Posterior cingulate gyrus (tissue), 11 donors: ENCODE measurements around the gene FAM200C.
"Not testable (repeated sequence)": the region's sequence is repeated elsewhere in the genome, so short reads cannot be mapped to it uniquely, and the experiment has no call there.

Source experiments
- DNase-seq, 10 donors: peaks; one replicate each; pipeline versions ENCODE4 v3.0.0 to v3.0.0-alpha.2; 2020 to 2021; ENCODE audit warnings: mixed read lengths in 3 of 10
- intact Hi-C: fragments of 100-400 bp; cut with DNase I; formaldehyde crosslinking; loops from one replicate; pipeline ENCODE4 v1.15.1; 2023

The FAM200C gene

DNA sequence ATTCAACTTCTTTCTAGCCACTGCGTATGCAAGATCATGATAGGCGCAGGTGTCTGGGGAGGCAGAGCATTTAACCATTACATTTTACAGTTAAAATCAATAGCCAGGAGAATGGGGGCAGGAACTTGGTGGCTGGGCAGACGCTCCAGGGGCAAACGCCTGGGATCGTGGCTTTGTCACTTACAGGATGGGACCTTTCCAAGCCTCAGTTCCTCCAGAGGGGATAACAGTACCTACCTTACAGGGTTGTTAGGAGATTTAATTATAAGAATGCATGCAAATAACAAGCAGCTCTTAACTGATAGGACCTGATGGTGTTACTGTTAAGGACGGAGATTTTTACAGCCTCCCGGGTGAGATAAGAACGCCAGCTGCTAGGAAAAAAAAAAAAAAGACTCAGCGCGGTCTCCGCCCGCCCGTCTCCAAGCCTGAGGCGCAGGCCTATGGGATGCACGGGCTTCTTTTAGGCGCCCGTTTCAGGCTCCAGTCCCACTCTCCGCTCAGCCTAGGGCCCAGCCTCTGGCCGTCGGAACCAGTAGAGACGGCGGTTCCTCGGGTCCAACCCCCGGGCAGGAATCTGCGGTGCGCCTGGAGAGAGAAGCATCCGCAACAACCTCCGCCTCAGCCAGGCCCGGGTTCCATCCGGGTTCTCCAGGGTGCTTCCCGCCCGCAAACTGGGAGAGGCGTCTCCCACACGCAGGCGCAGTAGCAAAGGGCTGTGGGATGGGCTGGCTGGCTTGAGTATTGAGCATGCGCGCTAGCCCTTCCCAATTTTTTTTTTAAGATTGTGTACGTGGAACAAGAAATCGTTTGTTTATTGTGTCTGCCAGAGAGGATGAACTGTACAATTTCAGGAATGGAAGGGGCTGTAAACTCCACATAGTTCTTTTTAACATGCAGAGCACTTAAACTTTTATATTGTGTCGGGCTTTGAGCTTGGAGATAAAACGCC lies at the start of gene FAM200C:
Gene FAM200C, minus strand, starts transcription at position 653 of the 952 bp plus-strand sequence. CDS start 4,564 bp downstream, outside the sequence.
- intact Hi-C loops: loop anchor here (2.0 kb wide), 1 partner anchor 19 kb away; the partner anchor contains the start of gene SLU7
- DNase-seq: peak; percentile 88 to 99 (median 91)

- intact Hi-C loops: no loop called here
- DNase-seq: no peak
Observed at GRCh38 chr5:160449458-160449857, 49.6 kb upstream of the FAM200C start.

- intact Hi-C loops: no loop called here
- DNase-seq: no peak
Observed at GRCh38 chr5:160448886-160449285, 49.0 kb upstream of the FAM200C start.

DNA sequence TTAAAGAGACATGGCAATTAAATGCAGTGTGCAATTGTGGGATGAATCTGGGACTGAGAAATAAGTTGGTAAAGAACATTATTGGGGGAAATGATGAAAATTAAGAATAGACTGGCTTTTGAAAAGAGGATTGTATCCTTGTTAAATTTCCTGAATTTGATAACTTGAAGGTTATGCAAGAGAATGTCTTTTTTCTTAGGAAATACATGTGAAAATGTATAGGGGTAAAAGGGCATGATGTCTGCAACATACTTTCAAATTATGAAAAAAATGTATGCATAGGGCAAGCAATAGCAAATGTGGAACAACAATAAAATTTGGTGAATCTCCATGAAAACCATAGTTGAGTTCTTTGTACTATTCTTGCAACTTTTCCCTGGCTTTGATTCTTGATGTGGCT lies 45.9 kb upstream of the FAM200C start:
- DNase-seq: no peak
- intact Hi-C loops: no loop called here

DNA sequence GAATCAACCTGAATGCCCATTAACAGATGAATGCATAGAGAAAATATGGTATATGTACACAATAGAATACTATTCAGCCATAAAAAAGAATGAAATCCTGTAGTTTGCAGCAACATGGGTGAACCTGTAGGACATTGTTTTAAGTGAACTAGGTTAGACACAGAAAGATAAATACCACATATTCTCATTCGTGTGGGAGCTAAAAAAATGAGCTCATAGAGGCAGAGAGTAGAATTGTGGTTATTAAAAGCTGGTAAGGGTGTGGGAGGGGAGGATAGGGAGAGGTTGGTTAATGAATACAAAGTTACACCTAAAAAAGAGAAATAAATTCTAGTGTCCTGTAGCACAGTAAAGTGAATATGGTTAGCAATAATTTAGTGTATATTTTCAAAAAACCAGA lies 45.3 kb upstream of the FAM200C start:
- DNase-seq: no peak
- intact Hi-C loops: no loop called here

DNA sequence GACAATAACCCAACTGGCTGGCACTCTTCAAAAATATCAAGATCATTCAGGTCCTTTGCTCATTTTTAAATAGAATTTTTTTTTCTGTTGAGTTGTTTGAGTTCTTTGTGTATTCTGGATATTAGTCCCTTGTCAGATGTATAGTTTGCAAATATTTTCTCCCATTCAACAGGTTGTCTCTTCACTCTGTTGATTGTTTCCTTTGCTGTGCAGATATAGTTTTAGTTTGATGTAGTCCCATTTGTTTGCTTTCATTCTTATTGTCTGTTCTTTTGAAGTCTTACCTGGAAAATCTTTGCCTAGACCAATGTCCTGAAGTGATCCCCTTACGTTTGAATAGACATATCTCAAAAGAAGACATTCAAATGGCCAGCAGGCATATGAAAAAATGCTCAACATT lies 44.6 kb upstream of the FAM200C start:
- DNase-seq: no peak
- intact Hi-C loops: no loop called here

GRCh38 chr5:160442824-160443431 lies 43.1 kb upstream of the FAM200C start:
- intact Hi-C loops: no loop called here

GRCh38 chr5:160441311-160441781 lies 41.5 kb upstream of the FAM200C start:
- DNase-seq: no peak
- intact Hi-C loops: no loop called here

More at GRCh38 chr5:160442824-160443431, 43.1 kb upstream of the FAM200C start:
- DNase-seq: no peak

GRCh38 chr5:160439205-160439600 lies 39.3 kb upstream of the FAM200C start:
- intact Hi-C loops: loop anchor here (2.0 kb wide), 1 partner anchor 70 kb away; no protein-coding TSS in a partner anchor
- DNase-seq: peak; percentile 79 to 98 (median 90)

GRCh38 chr5:160438316-160439204 lies 38.7 kb upstream of the FAM200C start:
- intact Hi-C loops: loop anchor here (2.0 kb wide), 1 partner anchor 70 kb away; no protein-coding TSS in a partner anchor
- DNase-seq: peak in 9 of 10 donors; percentile 23 to 91 (median 58)

DNA sequence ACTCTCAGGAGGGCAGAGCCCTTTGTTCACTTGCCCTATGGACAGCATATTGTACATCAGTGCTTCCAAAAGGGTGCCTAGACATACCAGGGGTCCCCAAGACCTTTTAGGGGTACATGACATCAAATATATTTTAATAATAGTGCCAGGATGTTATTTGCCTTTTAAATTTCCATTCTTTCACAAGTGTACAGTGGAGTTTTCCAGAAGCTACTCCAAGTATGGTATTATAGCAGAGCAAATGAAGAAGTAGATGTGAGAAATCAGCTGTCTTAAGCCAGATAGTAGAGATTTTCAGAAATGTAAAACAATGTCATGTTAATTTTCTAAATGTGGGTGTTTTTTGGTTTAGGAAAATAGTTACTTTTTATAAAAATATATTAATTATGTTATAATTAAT lies 37.4 kb upstream of the FAM200C start:
- intact Hi-C loops: no loop called here
- no peak for DNase-seq

DNA sequence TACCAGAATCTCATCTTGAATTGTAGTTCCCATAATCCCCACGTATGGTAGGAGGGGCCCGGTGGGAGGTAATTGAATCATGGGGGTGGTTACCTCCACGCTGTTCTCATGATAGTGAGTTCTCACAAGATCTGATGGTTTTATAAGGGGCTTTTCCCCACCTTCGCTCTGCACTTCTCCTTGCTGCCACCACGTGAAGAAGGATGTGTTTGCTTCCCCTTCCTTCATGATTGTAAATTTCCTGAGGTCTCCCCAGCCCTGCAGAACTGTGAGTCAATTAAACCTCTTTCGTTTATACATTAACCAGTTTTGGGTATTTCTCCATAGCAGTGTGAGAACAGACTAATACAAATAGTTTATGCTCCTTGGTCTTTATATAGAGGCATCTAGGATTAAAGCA lies 36.8 kb upstream of the FAM200C start:
- intact Hi-C loops, DNase-seq: not testable (repeated sequence)

GRCh38 chr5:160436017-160436416 lies 36.2 kb upstream of the FAM200C start:
- intact Hi-C loops: no loop called here
- no peak for DNase-seq

- intact Hi-C loops: no loop called here
- DNase-seq: no peak
Observed at GRCh38 chr5:160435532-160435931, 35.7 kb upstream of the FAM200C start.

DNA sequence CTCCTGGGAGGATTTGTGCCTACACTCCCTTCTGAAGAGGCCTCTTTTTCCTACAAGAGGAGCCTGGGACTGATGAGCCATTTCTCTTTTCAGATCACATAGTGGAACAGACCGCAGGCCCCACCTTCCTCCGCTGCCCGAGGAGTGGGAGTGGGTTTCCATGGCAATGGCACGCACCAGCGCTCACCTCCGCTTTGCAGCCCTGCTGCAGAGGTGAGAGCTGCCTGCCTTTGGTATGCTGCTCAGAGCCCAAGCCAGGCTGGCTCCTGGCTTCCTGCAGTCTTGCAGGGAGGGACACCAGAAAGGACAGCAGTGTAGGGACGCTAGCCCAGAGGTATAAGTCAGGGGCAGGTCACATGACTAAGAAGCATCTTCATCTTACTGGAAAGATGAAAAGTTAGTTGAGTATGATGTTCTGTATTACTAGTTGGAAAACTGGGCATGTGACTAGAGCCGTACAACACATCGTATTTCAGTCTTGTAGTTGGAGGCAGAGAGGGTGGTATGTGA lies 34.2 kb upstream of the FAM200C start:
- DNase-seq: peak in 9 of 10 donors; percentile 21 to 94 (median 71)
- intact Hi-C loops: no loop called here

GRCh38 chr5:160432787-160433186 lies 32.9 kb upstream of the FAM200C start:
- DNase-seq: no peak
- intact Hi-C loops: no loop called here

DNA sequence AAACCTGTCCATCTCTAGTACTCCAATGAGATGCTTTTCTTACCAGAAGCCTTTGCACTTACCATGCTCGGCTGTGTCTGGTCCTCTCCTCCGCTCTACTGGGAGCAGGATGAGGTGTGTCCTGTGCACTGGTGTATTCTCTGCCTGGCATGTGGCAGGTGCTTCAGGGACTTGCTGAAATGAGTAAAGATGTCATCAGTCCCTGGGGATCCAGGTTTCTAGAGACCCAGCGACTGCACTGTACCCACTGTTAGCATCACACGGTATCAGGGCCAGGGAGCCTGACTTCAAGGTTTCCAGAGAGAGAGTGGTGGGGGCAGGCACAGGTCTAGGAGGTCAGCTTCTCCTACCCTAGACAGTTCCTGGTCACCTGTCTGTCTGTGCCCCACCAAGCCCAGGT lies 32.3 kb upstream of the FAM200C start:
- no peak for DNase-seq
- intact Hi-C loops: no loop called here

- no peak for DNase-seq
- intact Hi-C loops: no loop called here
Observed at GRCh38 chr5:160427607-160428006, 27.8 kb upstream of the FAM200C start.

DNA sequence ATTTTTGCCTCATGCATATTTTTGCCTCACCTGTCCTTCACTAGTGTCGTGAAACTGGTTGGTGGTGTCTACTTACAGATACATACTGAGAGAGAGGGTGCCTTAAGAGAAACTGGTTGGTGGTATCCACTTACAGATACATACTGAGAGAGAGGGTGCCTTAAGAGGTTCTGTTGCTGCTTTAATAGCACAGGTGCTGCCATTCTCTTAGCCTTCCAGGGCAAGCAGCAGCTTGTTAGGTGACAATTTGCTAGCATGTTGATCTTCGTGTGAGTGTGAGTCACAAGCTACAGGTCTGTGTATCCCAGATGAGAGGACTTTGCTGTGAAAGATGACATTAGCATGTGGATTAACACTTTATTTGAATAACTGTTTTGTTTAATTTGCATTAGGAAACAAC lies 23.2 kb upstream of the FAM200C start:
- intact Hi-C loops: no loop called here
- no peak for DNase-seq

DNA sequence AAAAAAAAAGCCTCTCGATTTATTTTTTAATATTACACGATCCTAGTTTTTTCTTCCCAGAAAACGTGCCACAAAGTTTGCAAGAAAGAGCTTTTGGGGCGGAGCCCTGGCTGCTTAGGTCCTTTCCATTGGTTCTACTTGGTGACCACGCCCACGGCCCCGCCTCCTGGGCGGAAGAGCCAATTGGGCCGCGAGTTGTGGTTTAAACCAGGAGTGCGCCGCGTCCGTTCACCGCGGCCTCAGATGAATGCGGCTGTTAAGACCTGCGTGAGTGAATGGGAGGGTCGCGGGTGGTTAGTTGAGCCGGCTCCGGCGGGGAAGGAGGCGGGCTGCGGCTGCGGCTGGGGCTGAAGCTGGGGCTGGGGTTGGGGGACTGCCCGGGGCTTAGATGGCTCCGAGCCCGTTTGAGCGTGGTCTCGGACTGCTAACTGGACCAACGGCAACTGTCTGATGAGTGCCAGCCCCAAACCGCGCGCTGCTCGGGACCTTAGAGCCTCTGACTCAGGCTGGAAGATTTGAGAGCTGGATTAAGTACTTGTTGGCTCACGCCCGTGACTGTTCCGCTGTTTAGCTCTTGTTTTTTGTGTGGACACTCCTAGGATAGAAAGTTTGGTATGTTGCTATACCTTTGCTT lies 21.9 kb upstream of the FAM200C start, which contains the start of gene PTTG1:
Gene PTTG1, plus strand, starts transcription at position 231 of the 634 bp plus-strand sequence. CDS start 458 bp downstream, outside the sequence.
- intact Hi-C loops: no loop called here
- DNase-seq: peak; percentile 78 to 99 (median 89)
